Hepatocyte (in vitro differentiated cells): ENCODE measurements around the gene PDE4D. TPM values are rescaled to one million over a fixed set of nuclear protein-coding genes. Genes with fewer than 3 reads are reported as not detected.

Experiments
- DNase-seq: peaks from one replicate; pipeline ENCODE4 v3.0.0-alpha.2; 2016; ENCODE audit warnings: low spot score
- H2AFZ ChIP-seq: fragments of 200-600 bp; sonication (generic); 2 replicates; pipeline ENCODE4 v1.6.0; 2016; ENCODE audit warnings: antibody characterized with exemption, mild to moderate bottlenecking
- H3K27ac ChIP-seq: fragments of 200-600 bp; sonication (generic); 2 replicates; pipeline ENCODE4 v1.5.1; 2016; ENCODE audit warnings: mild to moderate bottlenecking
- H3K27me3 ChIP-seq: fragments of 200-600 bp; sonication (generic); 2 replicates; pipeline ENCODE4 v1.6.1; 2016
- H3K36me3 ChIP-seq: fragments of 200-600 bp; sonication (generic); replicated peaks from 2 replicates; pipeline ENCODE4 v1.5.1; 2016; ENCODE audit warnings: low read depth; ENCODE audit not compliant: insufficient read depth
- H3K4me1 ChIP-seq: fragments of 200-600 bp; sonication (generic); 2 replicates; pipeline ENCODE4 v1.5.1; 2016; ENCODE audit warnings: mild to moderate bottlenecking, moderate library complexity; ENCODE audit not compliant: insufficient read depth
- H3K4me2 ChIP-seq: fragments of 200-600 bp; sonication (generic); 2 replicates; pipeline ENCODE4 v1.6.0; 2016
- H3K4me3 ChIP-seq: fragments of 200-600 bp; sonication (generic); 2 replicates; pipeline ENCODE4 v1.5.1; 2016; ENCODE audit warnings: mild to moderate bottlenecking
- H3K79me2 ChIP-seq: fragments of 200-600 bp; sonication (generic); 2 replicates; pipeline ENCODE4 v1.6.0; 2017; ENCODE audit warnings: mild to moderate bottlenecking
- H3K9me2 ChIP-seq: fragments of 200-600 bp; sonication (generic); replicated peaks from 2 replicates; pipeline ENCODE4 v1.6.0; 2017; ENCODE audit warnings: mild to moderate bottlenecking; ENCODE audit not compliant: insufficient read depth
- H3K9me3 ChIP-seq: fragments of 200-600 bp; sonication (generic); 2 replicates; pipeline ENCODE4 v1.5.1; 2016; ENCODE audit warnings: low read depth, mild to moderate bottlenecking
- H4K20me1 ChIP-seq: fragments of 200-600 bp; sonication (generic); 2 replicates; pipeline ENCODE4 v1.6.0; 2016; ENCODE audit warnings: mild to moderate bottlenecking; ENCODE audit not compliant: insufficient read depth, poor library complexity, severe bottlenecking
- CTCF ChIP-seq: fragments of 200-600 bp; sonication (generic); IDR thresholded peaks from 2 replicates; pipeline ENCODE4 v1.5.1; 2016; ENCODE audit warnings: antibody characterized with exemption, mild to moderate bottlenecking; ENCODE audit not compliant: poor library complexity
- EZH2 ChIP-seq: fragments of 200-600 bp; sonication (generic); IDR thresholded peaks from 2 replicates; pipeline ENCODE4 v1.6.1; 2016; ENCODE audit warnings: antibody characterized with exemption, mild to moderate bottlenecking, borderline replicate concordance
- EZH2phosphoT487 ChIP-seq: fragments of 200-600 bp; sonication (generic); IDR thresholded peaks from one replicate; pipeline ENCODE4 v1.6.1; 2018; ENCODE audit warnings: antibody characterized with exemption, mild to moderate bottlenecking, low read depth, moderate library complexity; ENCODE audit not compliant: unreplicated experiment, severe bottlenecking
- WGBS: methylation state at CpG from one replicate; pipeline ENCODE4 v1.1.6; 2016; ENCODE audit warnings: low lambda C conversion rate; ENCODE audit errors: missing lambda C conversion rate; 5-methylcytosine and 5-hydroxymethylcytosine counted together
- polyA plus RNA-seq: library from polyadenylated mRNA; unstranded; fragments of >200 nt; fragmentation: Nextera tagmentation; extraction: Ambion mirVana; gene quantifications from 2 replicates; pipeline ENCODE4 v1.2.1, GENCODE V29; 2016
- total RNA-seq: library from RNA; depleted of rRNA; stranded (reverse); fragments of >200 nt; gene quantifications from 2 replicates; pipeline ENCODE4 v1.2.3, GENCODE V29; 2014

PDE4D gene
- total and polyA plus RNA-seq, 2 experiments from 2014 or later = 14.5 to 45.2 TPM

GRCh38 chr5:59092758-59093157 is 800.8 kb downstream of the PDE4D start:
- Histone ChIP-seq H3K36me3 (no peaks in the 10 kb centered on the region), H4K20me1 (no peaks in the 10 kb centered on the region), H3K27me3 (no peaks in the 10 kb centered on the region), H2AFZ (no peak overlapping the region), H3K4me1 (peaks cover 25% of the 10 kb centered on the region), H3K4me3 (peak overlapping the region; percentile 22), H3K9me2 (no peaks in the 10 kb centered on the region), H3K27ac (peak overlapping the region; percentile 80), H3K4me2 (peak overlapping the region; percentile 64), H3K9me3 (no peaks in the 10 kb centered on the region), H3K79me2 (no peaks in the 10 kb centered on the region)
- 64% methylated on average over 5 of the region's 5 CpGs for WGBS
- no peak for DNase-seq
- TF ChIP-seq CTCF (no peak), EZH2 (no peak), EZH2phosphoT487 (no peak)

- Histone ChIP-seq H3K27me3 (no peaks in the 10 kb centered on the region), H3K4me2 (peak overlapping the region; percentile 64), H3K9me2 (no peaks in the 10 kb centered on the region), H3K4me3 (no peak overlapping the region), H2AFZ (no peak overlapping the region), H3K79me2 (no peaks in the 10 kb centered on the region), H3K27ac (peak overlapping the region; percentile 80), H3K36me3 (no peaks in the 10 kb centered on the region), H3K4me1 (peaks cover 17% of the 10 kb centered on the region), H4K20me1 (no peaks in the 10 kb centered on the region), H3K9me3 (no peaks in the 10 kb centered on the region)
- DNase-seq = no peak
- no peak for TF ChIP-seq EZH2phosphoT487
- no peak for TF ChIP-seq CTCF
- no peak for TF ChIP-seq EZH2
- WGBS = 34% methylated on average over 1 of the region's 1 CpG
These were observed 801.6 kb downstream of the PDE4D start for GRCh38 chr5:59091965-59092364.

GRCh38 chr5:59090323-59090722 is 803.2 kb downstream of the PDE4D start:
- Histone ChIP-seq H3K9me2 (no peaks in the 10 kb centered on the region), H3K27ac (peak overlapping the region; percentile 52), H2AFZ (no peak overlapping the region), H3K4me3 (no peak overlapping the region), H3K4me1 (peaks cover 7% of the 10 kb centered on the region), H3K36me3 (no peaks in the 10 kb centered on the region), H3K27me3 (no peaks in the 10 kb centered on the region), H3K79me2 (no peaks in the 10 kb centered on the region), H3K9me3 (no peaks in the 10 kb centered on the region), H3K4me2 (peak overlapping the region; percentile 19), H4K20me1 (no peaks in the 10 kb centered on the region)
- no peak for TF ChIP-seq EZH2
- no peak for TF ChIP-seq EZH2phosphoT487
- no peak for TF ChIP-seq CTCF
- no peak for DNase-seq
- WGBS = 77% methylated on average over 6 of the region's 6 CpGs

- Histone ChIP-seq H3K9me2 (no peaks in the 10 kb centered on the region), H3K36me3 (no peaks in the 10 kb centered on the region), H3K4me1 (peaks cover 7% of the 10 kb centered on the region), H3K27ac (peak overlapping the region; percentile 52), H3K79me2 (no peaks in the 10 kb centered on the region), H3K9me3 (no peaks in the 10 kb centered on the region), H3K4me2 (peak overlapping the region; percentile 19), H3K27me3 (no peaks in the 10 kb centered on the region), H4K20me1 (no peaks in the 10 kb centered on the region), H3K4me3 (no peak overlapping the region), H2AFZ (no peak overlapping the region)
- 69% methylated on average over 3 of the region's 3 CpGs for WGBS
- no peak for DNase-seq
- no peak for TF ChIP-seq EZH2phosphoT487
These were observed 803.8 kb downstream of the PDE4D start for GRCh38 chr5:59089767-59090166.
